ENCODE data around the gene CMC2. TPM values are rescaled to one million over a fixed set of nuclear protein-coding genes. Genes with fewer than 3 reads are reported as not detected.

Gene CMC2
- total RNA-seq: 10 to 100 TPM; 63.0 to 70.1 TPM

DNA sequence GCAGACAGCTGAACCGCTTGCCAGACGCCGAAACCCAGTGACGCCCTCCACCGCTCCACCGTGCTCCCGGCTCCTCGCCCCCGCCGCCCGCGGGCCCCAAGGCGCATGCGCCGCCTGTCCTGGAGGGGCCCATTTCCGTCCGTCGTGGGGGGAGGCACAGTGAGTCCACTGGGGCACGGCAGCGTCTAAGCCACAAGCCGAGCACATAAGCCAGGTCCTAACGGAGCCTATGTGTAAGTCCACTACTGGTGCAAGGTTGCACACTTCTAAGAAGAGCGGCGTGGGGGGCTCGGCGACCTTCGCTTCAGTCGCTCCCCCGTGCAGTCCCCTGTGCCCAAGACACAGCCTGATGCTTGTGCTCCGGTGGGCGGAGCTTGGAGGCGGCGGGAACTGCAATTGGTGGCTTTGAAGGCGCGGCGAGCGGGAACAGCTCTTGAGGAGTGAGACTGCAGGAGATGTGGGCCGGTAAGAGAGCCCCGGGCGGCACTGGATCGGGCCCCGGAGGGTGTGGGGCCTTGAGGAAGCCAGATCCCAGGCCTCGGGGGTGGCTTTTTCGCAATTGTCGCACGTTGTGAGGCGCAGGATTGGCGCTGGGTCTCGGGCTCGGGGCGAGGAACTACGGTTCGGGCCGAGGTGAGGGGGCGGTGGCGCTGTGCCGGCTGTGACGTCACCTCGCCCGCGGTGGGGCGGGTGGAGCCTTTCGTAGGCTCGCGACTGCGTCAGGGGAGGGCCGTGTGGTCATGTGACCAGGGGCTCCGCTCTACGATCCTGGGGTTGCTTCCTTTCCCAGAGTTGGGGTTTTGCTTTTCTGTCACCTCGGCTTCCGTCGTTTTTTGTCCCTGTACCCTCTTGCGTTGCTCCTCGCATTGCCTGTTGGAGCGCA, at the start of gene CMC2, which contains the start of gene CENPN:
CMC2 (minus strand) TSS at position 73 of the 883 bp plus-strand sequence. CDS start 9,491 bp downstream, outside the sequence.
CENPN (plus strand) TSS at position 402 of the 883 bp plus-strand sequence. CDS start 4,726 bp downstream, outside the sequence.

DNA sequence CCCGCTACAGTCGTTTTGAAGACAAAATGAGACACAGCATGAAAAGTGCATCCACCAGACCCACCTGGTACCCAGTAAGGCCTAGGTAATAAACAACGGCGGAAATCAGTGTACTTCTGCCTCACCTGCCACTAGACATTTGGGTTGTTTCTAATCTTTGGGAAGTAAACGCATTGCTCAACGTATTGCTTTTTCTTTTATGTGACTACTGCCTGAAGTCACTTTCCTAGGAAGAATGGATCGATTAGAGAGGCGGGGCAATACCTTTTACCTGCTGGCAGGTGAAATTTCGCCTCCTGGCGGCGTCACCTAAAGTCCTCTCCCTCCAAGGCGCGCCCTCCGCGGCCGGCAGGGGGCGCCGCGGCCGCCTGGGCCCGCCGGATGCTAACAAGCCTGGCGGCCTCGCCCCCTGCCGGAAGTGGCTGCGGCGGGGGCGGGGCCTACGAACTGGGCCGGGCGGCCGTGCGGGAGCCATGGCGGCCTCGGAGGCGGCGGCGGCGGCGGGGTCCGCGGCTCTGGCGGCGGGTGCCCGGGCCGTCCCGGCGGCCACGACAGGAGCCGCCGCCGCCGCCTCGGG, 28.8 kb upstream of the CMC2 start, which contains the start of gene ATMIN:
ATMIN (plus strand) TSS at position 445 of the 577 bp plus-strand sequence; CDS start at position 474, 29 bp downstream.

Other genes starting within 250 kb of the CMC2 start
- gene CDYL2, start 202.3 kb downstream of the CMC2 start, total RNA-seq: 10 to 100 TPM; 36.1 to 36.3 TPM
- gene CENPN, start 329 bp upstream of the CMC2 start, total RNA-seq: 10 to 100 TPM; 50.9 to 52.7 TPM
- gene ATMIN, start 29.0 kb upstream of the CMC2 start, total RNA-seq: 10 to 100 TPM; 32.3 to 32.5 TPM
- under 1 TPM; 0.63 to 0.71 TPM for gene C16orf46, start 70.4 kb upstream of the CMC2 start, total RNA-seq
- gene GCSH, start 89.5 kb upstream of the CMC2 start, total RNA-seq: 1 to 10 TPM; 7.1 to 7.2 TPM
- gene BCO1, start 231.8 kb upstream of the CMC2 start, total RNA-seq: not detected